GM23338 (cell line): ENCODE measurements around the gene CAMTA1.

Experiments used
- CREB1 ChIP-seq: fragments of 250-450 bp; sonication (Bioruptor Pico); IDR thresholded peaks from 2 replicates; pipeline ENCODE4 v1.5.0; 2020; ENCODE audit warnings: low read depth, mild to moderate bottlenecking, moderate library complexity
- EZH2 ChIP-seq: fragments of 200-600 bp; sonication (generic); IDR thresholded peaks from one replicate; pipeline ENCODE4 v1.8.0; 2017; ENCODE audit warnings: antibody characterized with exemption, mild to moderate bottlenecking, low read depth; ENCODE audit not compliant: unreplicated experiment
- EZH2phosphoT487 ChIP-seq: fragments of 200-600 bp; sonication (generic); IDR thresholded peaks from one replicate; pipeline ENCODE4 v1.8.1; 2018; ENCODE audit warnings: antibody characterized with exemption; ENCODE audit not compliant: unreplicated experiment
- JUNB ChIP-seq: IDR thresholded peaks from one replicate; pipeline ENCODE4 v1.6.1; 2016; ENCODE audit warnings: antibody characterized with exemption; ENCODE audit not compliant: unreplicated experiment
- NANOG ChIP-seq: IDR thresholded peaks from 2 replicates; pipeline ENCODE4 v1.6.1; 2016; ENCODE audit warnings: antibody characterized with exemption, borderline replicate concordance
- POLR2AphosphoS5 ChIP-seq: IDR thresholded peaks from 2 replicates; pipeline ENCODE4 v1.6.1; 2016; ENCODE audit warnings: antibody characterized with exemption, low read depth
- STAT1 ChIP-seq: IDR thresholded peaks from one replicate; pipeline ENCODE4 v1.6.1; 2016; ENCODE audit warnings: antibody characterized with exemption; ENCODE audit not compliant: unreplicated experiment
- ZNF114 ChIP-seq: fragments of 250-450 bp; sonication (Bioruptor Pico); IDR thresholded peaks from 2 replicates; pipeline ENCODE4 v1.5.0; 2020; ENCODE audit warnings: mild to moderate bottlenecking, moderate library complexity
- ZNF331 ChIP-seq: fragments of 250-450 bp; sonication (Bioruptor Pico); IDR thresholded peaks from 2 replicates; pipeline ENCODE4 v1.5.0; 2020; ENCODE audit warnings: low read depth, mild to moderate bottlenecking, moderate library complexity
- TF ChIP-seq, protein P1 (sequence below), 2 experiments: fragments of 200-600 bp in 1 of 2; sonication (generic) in 1 of 2; conservative IDR thresholded peaks; 2 replicates each; pipeline versions ENCODE4 v1.5.1 to v1.6.1; 2016 to 2017; ENCODE audit warnings: antibody characterized with exemption in 2 of 2, low read depth in 2 of 2, mild to moderate bottlenecking in 2 of 2, moderate library complexity in 1 of 2
- TF ChIP-seq, protein P2 (sequence below): IDR thresholded peaks from one replicate; pipeline ENCODE4 v1.6.1; 2018; ENCODE audit warnings: antibody characterized with exemption; ENCODE audit not compliant: unreplicated experiment
- TF ChIP-seq, protein P3 (sequence below): IDR thresholded peaks from 2 replicates; pipeline ENCODE4 v1.6.1; 2016; ENCODE audit warnings: antibody characterized with exemption

DNA sequence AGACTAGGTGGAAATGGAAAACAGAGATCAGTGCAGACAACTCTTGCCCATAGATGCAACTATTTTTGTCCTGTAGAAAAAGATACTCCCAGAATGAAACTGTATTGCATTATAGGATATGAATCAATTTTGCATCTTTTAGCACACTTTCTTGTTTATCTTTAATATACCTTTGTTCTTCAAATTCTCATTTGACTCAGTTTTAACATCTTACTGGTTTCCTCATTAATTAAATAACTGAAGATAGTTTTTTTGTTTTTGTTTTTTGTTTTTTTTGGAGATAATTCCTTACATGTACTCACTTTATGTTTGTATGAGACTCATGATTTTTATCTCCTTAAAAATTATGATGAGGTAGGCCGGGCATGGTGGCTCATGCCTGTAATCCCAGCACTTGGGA is 10.9 kb upstream of the CAMTA1 start:
- TF ChIP-seq, protein P1, sequence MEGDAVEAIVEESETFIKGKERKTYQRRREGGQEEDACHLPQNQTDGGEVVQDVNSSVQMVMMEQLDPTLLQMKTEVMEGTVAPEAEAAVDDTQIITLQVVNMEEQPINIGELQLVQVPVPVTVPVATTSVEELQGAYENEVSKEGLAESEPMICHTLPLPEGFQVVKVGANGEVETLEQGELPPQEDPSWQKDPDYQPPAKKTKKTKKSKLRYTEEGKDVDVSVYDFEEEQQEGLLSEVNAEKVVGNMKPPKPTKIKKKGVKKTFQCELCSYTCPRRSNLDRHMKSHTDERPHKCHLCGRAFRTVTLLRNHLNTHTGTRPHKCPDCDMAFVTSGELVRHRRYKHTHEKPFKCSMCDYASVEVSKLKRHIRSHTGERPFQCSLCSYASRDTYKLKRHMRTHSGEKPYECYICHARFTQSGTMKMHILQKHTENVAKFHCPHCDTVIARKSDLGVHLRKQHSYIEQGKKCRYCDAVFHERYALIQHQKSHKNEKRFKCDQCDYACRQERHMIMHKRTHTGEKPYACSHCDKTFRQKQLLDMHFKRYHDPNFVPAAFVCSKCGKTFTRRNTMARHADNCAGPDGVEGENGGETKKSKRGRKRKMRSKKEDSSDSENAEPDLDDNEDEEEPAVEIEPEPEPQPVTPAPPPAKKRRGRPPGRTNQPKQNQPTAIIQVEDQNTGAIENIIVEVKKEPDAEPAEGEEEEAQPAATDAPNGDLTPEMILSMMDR (conservative IDR thresholded peaks at IDR 0.05; ENCODE audit: low read depth in 2 of 2): no peak
- no peak for TF ChIP-seq POLR2AphosphoS5
- no peak for TF ChIP-seq JUNB
- no peak for TF ChIP-seq ZNF114
- no peak for TF ChIP-seq NANOG
- TF ChIP-seq CREB1 (CRISPR knock-in tag): no peak
- TF ChIP-seq EZH2: no peak
- TF ChIP-seq, protein P2, sequence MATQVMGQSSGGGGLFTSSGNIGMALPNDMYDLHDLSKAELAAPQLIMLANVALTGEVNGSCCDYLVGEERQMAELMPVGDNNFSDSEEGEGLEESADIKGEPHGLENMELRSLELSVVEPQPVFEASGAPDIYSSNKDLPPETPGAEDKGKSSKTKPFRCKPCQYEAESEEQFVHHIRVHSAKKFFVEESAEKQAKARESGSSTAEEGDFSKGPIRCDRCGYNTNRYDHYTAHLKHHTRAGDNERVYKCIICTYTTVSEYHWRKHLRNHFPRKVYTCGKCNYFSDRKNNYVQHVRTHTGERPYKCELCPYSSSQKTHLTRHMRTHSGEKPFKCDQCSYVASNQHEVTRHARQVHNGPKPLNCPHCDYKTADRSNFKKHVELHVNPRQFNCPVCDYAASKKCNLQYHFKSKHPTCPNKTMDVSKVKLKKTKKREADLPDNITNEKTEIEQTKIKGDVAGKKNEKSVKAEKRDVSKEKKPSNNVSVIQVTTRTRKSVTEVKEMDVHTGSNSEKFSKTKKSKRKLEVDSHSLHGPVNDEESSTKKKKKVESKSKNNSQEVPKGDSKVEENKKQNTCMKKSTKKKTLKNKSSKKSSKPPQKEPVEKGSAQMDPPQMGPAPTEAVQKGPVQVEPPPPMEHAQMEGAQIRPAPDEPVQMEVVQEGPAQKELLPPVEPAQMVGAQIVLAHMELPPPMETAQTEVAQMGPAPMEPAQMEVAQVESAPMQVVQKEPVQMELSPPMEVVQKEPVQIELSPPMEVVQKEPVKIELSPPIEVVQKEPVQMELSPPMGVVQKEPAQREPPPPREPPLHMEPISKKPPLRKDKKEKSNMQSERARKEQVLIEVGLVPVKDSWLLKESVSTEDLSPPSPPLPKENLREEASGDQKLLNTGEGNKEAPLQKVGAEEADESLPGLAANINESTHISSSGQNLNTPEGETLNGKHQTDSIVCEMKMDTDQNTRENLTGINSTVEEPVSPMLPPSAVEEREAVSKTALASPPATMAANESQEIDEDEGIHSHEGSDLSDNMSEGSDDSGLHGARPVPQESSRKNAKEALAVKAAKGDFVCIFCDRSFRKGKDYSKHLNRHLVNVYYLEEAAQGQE: no peak
- no peak for TF ChIP-seq EZH2phosphoT487
- TF ChIP-seq, protein P3, sequence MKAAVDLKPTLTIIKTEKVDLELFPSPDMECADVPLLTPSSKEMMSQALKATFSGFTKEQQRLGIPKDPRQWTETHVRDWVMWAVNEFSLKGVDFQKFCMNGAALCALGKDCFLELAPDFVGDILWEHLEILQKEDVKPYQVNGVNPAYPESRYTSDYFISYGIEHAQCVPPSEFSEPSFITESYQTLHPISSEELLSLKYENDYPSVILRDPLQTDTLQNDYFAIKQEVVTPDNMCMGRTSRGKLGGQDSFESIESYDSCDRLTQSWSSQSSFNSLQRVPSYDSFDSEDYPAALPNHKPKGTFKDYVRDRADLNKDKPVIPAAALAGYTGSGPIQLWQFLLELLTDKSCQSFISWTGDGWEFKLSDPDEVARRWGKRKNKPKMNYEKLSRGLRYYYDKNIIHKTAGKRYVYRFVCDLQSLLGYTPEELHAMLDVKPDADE: no peak
- no peak for TF ChIP-seq STAT1
- TF ChIP-seq ZNF331 (CRISPR knock-in tag): no peak
